HepG2 (cell line): Measurements from ENCODE around the gene ATAD3A. TPM values are rescaled to one million over a fixed set of nuclear protein-coding genes. Genes with fewer than 3 reads are reported as not detected.

Experiments
- AFF4 ChIP-seq: sonication (generic); formaldehyde crosslinking; IDR thresholded peaks from 2 replicates; pipeline ENCODE4 v1.4.0; 2020; ENCODE audit warnings: missing genetic modification reagents
- ATAD3A ChIP-seq: sonication (generic); formaldehyde crosslinking; IDR thresholded peaks from 2 replicates; pipeline ENCODE4 v1.4.0; 2020; ENCODE audit warnings: missing genetic modification reagents
- BORCS8-MEF2B ChIP-seq: sonication (generic); formaldehyde crosslinking; IDR thresholded peaks from 2 replicates; pipeline ENCODE4 v1.8.0; 2022; ENCODE audit warnings: mild to moderate bottlenecking, missing genetic modification reagents
- HOXA5 ChIP-seq: sonication (generic); formaldehyde crosslinking; IDR thresholded peaks from 2 replicates; pipeline ENCODE4 v1.4.0; 2020; ENCODE audit warnings: missing genetic modification reagents
- MED1 ChIP-seq: sonication (generic); formaldehyde crosslinking; IDR thresholded peaks from 2 replicates; pipeline ENCODE4 v1.4.0; 2020; ENCODE audit warnings: missing genetic modification reagents
- MZF1 ChIP-seq: sonication (generic); formaldehyde crosslinking; IDR thresholded peaks from 2 replicates; pipeline ENCODE4 v1.8.1; 2023; ENCODE audit warnings: mild to moderate bottlenecking, missing genetic modification reagents, borderline replicate concordance
- PHF8 ChIP-seq: sonication (generic); formaldehyde crosslinking; IDR thresholded peaks from 2 replicates; pipeline ENCODE4 v1.5.0; 2020; ENCODE audit warnings: missing genetic modification reagents
- RORA ChIP-seq: sonication (generic); formaldehyde crosslinking; IDR thresholded peaks from 2 replicates; pipeline ENCODE4 v1.5.0; 2020; ENCODE audit warnings: mild to moderate bottlenecking, missing genetic modification reagents, moderate library complexity
- ZFP90 ChIP-seq: sonication (generic); formaldehyde crosslinking; IDR thresholded peaks from 2 replicates; pipeline ENCODE4 v1.8.0; 2022; ENCODE audit warnings: missing genetic modification reagents, mild to moderate bottlenecking, inconsistent platforms, borderline replicate concordance
- ZFY ChIP-seq: sonication (generic); formaldehyde crosslinking; IDR thresholded peaks from 2 replicates; pipeline ENCODE4 v1.4.0; 2020; ENCODE audit warnings: missing genetic modification reagents
- ZHX2 ChIP-seq, 2 experiments: sonication (generic) in 1 of 2; formaldehyde crosslinking in 1 of 2; IDR thresholded peaks; 2 replicates each; pipeline versions ENCODE4 v1.6.1 to v1.9.0; 2014 to 2022; ENCODE audit warnings: antibody characterized with exemption in 1 of 2, borderline replicate concordance in 1 of 2, inconsistent platforms in 1 of 2, low read depth in 1 of 2, missing genetic modification reagents in 1 of 2
- ZNF124 ChIP-seq: sonication (generic); formaldehyde crosslinking; IDR thresholded peaks from 2 replicates; pipeline ENCODE4 v1.4.0; 2020; ENCODE audit warnings: missing genetic modification reagents
- ZNF362 ChIP-seq: sonication (generic); formaldehyde crosslinking; IDR thresholded peaks from 2 replicates; pipeline ENCODE4 v1.4.0; 2020; ENCODE audit warnings: missing genetic modification reagents, mild to moderate bottlenecking, borderline replicate concordance
- ZNF567 ChIP-seq: sonication (generic); formaldehyde crosslinking; IDR thresholded peaks from 2 replicates; pipeline ENCODE4 v1.8.1; 2023; ENCODE audit warnings: mild to moderate bottlenecking, missing genetic modification reagents, borderline replicate concordance
- ZNF709 ChIP-seq: sonication (generic); formaldehyde crosslinking; IDR thresholded peaks from 2 replicates; pipeline ENCODE4 v1.5.0; 2020; ENCODE audit warnings: mild to moderate bottlenecking, missing genetic modification reagents
- polyA plus RNA-seq, 8 experiments: library from polyadenylated mRNA; depleted of rRNA in 3 of 8; stranded (reverse) in 7 of 8; unstranded in 1 of 8; fragments of >200 nt; fragmentation: Illumina TruSeq in 4 of 8; extraction: Trizol in 4 of 8; gene quantifications; 2 replicates each; pipeline versions ENCODE4 v1.2.1 to v1.2.3, GENCODE V29; 2011 to 2016; ENCODE audit warnings: low read depth in 4 of 8, missing spikeins in 1 of 8, mixed read lengths in 1 of 8; ENCODE audit not compliant: insufficient read depth in 1 of 8
- total RNA-seq, 5 experiments: library from RNA; depleted of rRNA; stranded (reverse); fragments of >200 nt; fragmentation: Illumina TruSeq; extraction: Trizol; gene quantifications; 2 replicates each; pipeline ENCODE4 v1.2.3, GENCODE V29; 2016; ENCODE audit warnings: low read depth in 1 of 5
- TF ChIP-seq, protein P1 (sequence below): IDR thresholded peaks from 2 replicates; pipeline ENCODE4 v1.6.1; 2018; ENCODE audit warnings: missing genetic modification reagents

The ATAD3A gene
- total and polyA plus RNA-seq, 2 of the 13 experiments (the other 11 are each of a cell fraction or from before 2014, with no cell fraction given) = 10.6 to 49.0 TPM

- no peak for TF ChIP-seq AFF4 (CRISPR knock-in tag)
- no peak for TF ChIP-seq ZNF362 (CRISPR knock-in tag)
- 0 out of 2 replicates have a peak, but pooled peaks have one; percentile 66 for TF ChIP-seq ZNF709
- no peak for TF ChIP-seq RORA (CRISPR knock-in tag)
- TF ChIP-seq ZNF124 (CRISPR knock-in tag) = peak; percentile 64; the same call in 1 of the 2 replicates
- TF ChIP-seq ZFY (CRISPR knock-in tag) = peak; percentile 60; the same call in 1 of the 2 replicates
- TF ChIP-seq ZFP90 (CRISPR knock-in tag) = peak; percentile 52; the same call in 1 of the 2 replicates
- TF ChIP-seq PHF8 (CRISPR knock-in tag) = peak; percentile 87
- peak; percentile 77 for TF ChIP-seq MED1 (CRISPR knock-in tag)
- TF ChIP-seq, protein P1, sequence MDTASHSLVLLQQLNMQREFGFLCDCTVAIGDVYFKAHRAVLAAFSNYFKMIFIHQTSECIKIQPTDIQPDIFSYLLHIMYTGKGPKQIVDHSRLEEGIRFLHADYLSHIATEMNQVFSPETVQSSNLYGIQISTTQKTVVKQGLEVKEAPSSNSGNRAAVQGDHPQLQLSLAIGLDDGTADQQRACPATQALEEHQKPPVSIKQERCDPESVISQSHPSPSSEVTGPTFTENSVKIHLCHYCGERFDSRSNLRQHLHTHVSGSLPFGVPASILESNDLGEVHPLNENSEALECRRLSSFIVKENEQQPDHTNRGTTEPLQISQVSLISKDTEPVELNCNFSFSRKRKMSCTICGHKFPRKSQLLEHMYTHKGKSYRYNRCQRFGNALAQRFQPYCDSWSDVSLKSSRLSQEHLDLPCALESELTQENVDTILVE (CRISPR knock-in tag) = peak; percentile 98
- peak; percentile 41; the same call in 1 of the 2 replicates for TF ChIP-seq BORCS8-MEF2B (CRISPR knock-in tag)
- TF ChIP-seq MZF1 = 0 out of 2 replicates have a peak, but pooled peaks have one; percentile 79
- 0 out of 2 replicates have a peak, but pooled peaks have one; percentile 43 for TF ChIP-seq ATAD3A (CRISPR knock-in tag)
- TF ChIP-seq ZNF567 (CRISPR knock-in tag) = 0 out of 2 replicates have a peak, but pooled peaks have one; percentile 35
- peak; percentile 93 for TF ChIP-seq ZHX2 (IDR thresholded peaks at IDR 0.05; ENCODE audit: low read depth)
- no peak for TF ChIP-seq ZHX2 (CRISPR knock-in tag; IDR thresholded peaks at IDR 0.05; ENCODE audit: borderline replicate concordance)
- peak; percentile 89; the same call in 1 of the 2 replicates for TF ChIP-seq HOXA5 (CRISPR knock-in tag)
These were observed at the start of gene ATAD3A (continued) for GRCh38 chr1:1511533-1512285.
